IPS-20b (cell line): Measurements from ENCODE around the gene EFNA2.

Experiments used
- H3K27ac ChIP-seq: one replicate; pipeline ENCODE4 v1.5.1; 2013; ENCODE audit warnings: low read length
- H3K27me3 ChIP-seq: 2 replicates; pipeline ENCODE4 v1.6.1; 2013; ENCODE audit warnings: mild to moderate bottlenecking, low read length, inconsistent platforms; ENCODE audit not compliant: insufficient read depth
- H3K36me3 ChIP-seq: 2 replicates; pipeline ENCODE4 v1.6.1; 2013; ENCODE audit warnings: low read depth, mild to moderate bottlenecking, inconsistent platforms, low read length, moderate library complexity; ENCODE audit not compliant: insufficient read depth
- H3K4me1 ChIP-seq: 2 replicates; pipeline ENCODE4 v1.6.1; 2013; ENCODE audit warnings: mild to moderate bottlenecking, control low read depth, inconsistent platforms, low read length, moderate library complexity; ENCODE audit not compliant: insufficient read depth
- H3K4me3 ChIP-seq: 2 replicates; pipeline ENCODE4 v1.5.1; 2013; ENCODE audit warnings: mild to moderate bottlenecking, low read length, inconsistent platforms
- H3K9ac ChIP-seq: 2 replicates; pipeline ENCODE4 v1.6.1; 2013; ENCODE audit warnings: low read depth, mild to moderate bottlenecking, inconsistent platforms, low read length, moderate library complexity
- H3K9me3 ChIP-seq: 2 replicates; pipeline ENCODE4 v1.6.1; 2013; ENCODE audit warnings: mild to moderate bottlenecking, low read depth, low read length, inconsistent platforms; ENCODE audit not compliant: insufficient read depth

EFNA2 gene

GRCh38 chr19:1257475-1258162 lies 28.1 kb upstream of the EFNA2 start:
- Histone ChIP-seq H3K4me1 (peaks cover 22% of the 10 kb centered on the region; the same call in 1 of the 2 replicates), H3K9ac (no peak overlapping the region), H3K27ac (no peak overlapping the region), H3K36me3 (peaks cover 52% of the 10 kb centered on the region), H3K9me3 (no peaks in the 10 kb centered on the region), H3K4me3 (no peak overlapping the region), H3K27me3 (no peaks in the 10 kb centered on the region)

- Histone ChIP-seq H3K27me3 (no peaks in the 10 kb centered on the region), H3K9ac (no peak overlapping the region), H3K4me1 (peaks cover 27% of the 10 kb centered on the region), H3K9me3 (no peaks in the 10 kb centered on the region), H3K4me3 (no peak overlapping the region), H3K27ac (no peak overlapping the region), H3K36me3 (peaks cover 52% of the 10 kb centered on the region)
These were observed 27.5 kb upstream of the EFNA2 start for GRCh38 chr19:1258163-1258492.

GRCh38 chr19:1258707-1259205 lies 26.9 kb upstream of the EFNA2 start:
- Histone ChIP-seq H3K4me3 (no peak overlapping the region), H3K27ac (no peak overlapping the region), H3K27me3 (no peaks in the 10 kb centered on the region), H3K9ac (no peak overlapping the region), H3K36me3 (peaks cover 46% of the 10 kb centered on the region), H3K4me1 (peaks cover 29% of the 10 kb centered on the region), H3K9me3 (no peaks in the 10 kb centered on the region)

- Histone ChIP-seq H3K9me3 (no peaks in the 10 kb centered on the region), H3K4me1 (peaks cover 29% of the 10 kb centered on the region), H3K9ac (peak overlapping the region; percentile 37; the same call in 1 of the 2 replicates), H3K27ac (peak overlapping the region; percentile 9), H3K4me3 (peak overlapping the region; percentile 38; the same call in 1 of the 2 replicates), H3K36me3 (peaks cover 40% of the 10 kb centered on the region), H3K27me3 (no peaks in the 10 kb centered on the region)
These were observed 26.3 kb upstream of the EFNA2 start for GRCh38 chr19:1259206-1259875.

GRCh38 chr19:1259876-1260748 lies 25.6 kb upstream of the EFNA2 start:
- peak overlapping the region; percentile 9 for H3K27ac ChIP-seq

GRCh38 chr19:1260749-1261537 lies 24.7 kb upstream of the EFNA2 start:
- Histone ChIP-seq H3K4me1 (peaks cover 37% of the 10 kb centered on the region), H3K27me3 (no peaks in the 10 kb centered on the region), H3K36me3 (peaks cover 24% of the 10 kb centered on the region), H3K9me3 (no peaks in the 10 kb centered on the region), H3K4me3 (peak overlapping the region; percentile 91), H3K27ac (peak overlapping the region; percentile 67), H3K9ac (peak overlapping the region; percentile 88)

More at GRCh38 chr19:1259876-1260748, 25.6 kb upstream of the EFNA2 start:
- H3K4me3 ChIP-seq, result peak overlapping the region; percentile 58; the same call in 1 of the 2 replicates
- peaks cover 35% of the 10 kb centered on the region for H3K4me1 ChIP-seq
- peak overlapping the region; percentile 37; the same call in 1 of the 2 replicates for H3K9ac ChIP-seq
- H3K27me3 ChIP-seq, result no peaks in the 10 kb centered on the region
- no peaks in the 10 kb centered on the region for H3K9me3 ChIP-seq
- peaks cover 32% of the 10 kb centered on the region for H3K36me3 ChIP-seq

- Histone ChIP-seq H3K4me3 (peak overlapping the region; percentile 91), H3K9ac (peak overlapping the region; percentile 88; the same call in 1 of the 2 replicates), H3K4me1 (peaks cover 37% of the 10 kb centered on the region), H3K27me3 (no peaks in the 10 kb centered on the region), H3K36me3 (peaks cover 19% of the 10 kb centered on the region), H3K27ac (peak overlapping the region; percentile 67), H3K9me3 (no peaks in the 10 kb centered on the region)
These were observed 24.2 kb upstream of the EFNA2 start for GRCh38 chr19:1261538-1261797.

GRCh38 chr19:1261798-1262622 lies 23.7 kb upstream of the EFNA2 start:
- peak overlapping the region; percentile 88 for H3K9ac ChIP-seq
- peaks cover 37% of the 10 kb centered on the region for H3K4me1 ChIP-seq
- H3K36me3 ChIP-seq, result peaks cover 14% of the 10 kb centered on the region
- H3K9me3 ChIP-seq, result no peaks in the 10 kb centered on the region
- H3K27me3 ChIP-seq, result peaks cover under 1% of the 10 kb centered on the region; the same call in 1 of the 2 replicates
- peak overlapping the region; percentile 91 for H3K4me3 ChIP-seq
- peak overlapping the region; percentile 67 for H3K27ac ChIP-seq

- peaks cover 7% of the 10 kb centered on the region for H3K27me3 ChIP-seq
- peak overlapping the region; percentile 88; the same call in 1 of the 2 replicates for H3K9ac ChIP-seq
- H3K27ac ChIP-seq, result peak overlapping the region; percentile 65
- peaks cover 7% of the 10 kb centered on the region; the same call in 1 of the 2 replicates for H3K36me3 ChIP-seq
- peaks cover 37% of the 10 kb centered on the region for H3K4me1 ChIP-seq
- peak overlapping the region; percentile 91; the same call in 1 of the 2 replicates for H3K4me3 ChIP-seq
- H3K9me3 ChIP-seq, result no peaks in the 10 kb centered on the region
These were observed 23.0 kb upstream of the EFNA2 start for GRCh38 chr19:1262623-1263123.

GRCh38 chr19:1263188-1263587 lies 22.5 kb upstream of the EFNA2 start:
- Histone ChIP-seq H3K9ac (peak overlapping the region; percentile 88; the same call in 1 of the 2 replicates), H3K27ac (no peak overlapping the region), H3K4me3 (peak overlapping the region; percentile 91; the same call in 1 of the 2 replicates), H3K4me1 (peaks cover 37% of the 10 kb centered on the region), H3K27me3 (peaks cover 12% of the 10 kb centered on the region), H3K36me3 (peaks cover 2% of the 10 kb centered on the region; the same call in 1 of the 2 replicates), H3K9me3 (no peaks in the 10 kb centered on the region)
